Measurements from ENCODE around the gene STAB1.

- TF ChIP-seq POLR2A (IDR thresholded peaks at IDR 0.05), result no peak
- TF ChIP-seq CTCF (IDR thresholded peaks at IDR 0.05 in 4 of 5, conservative IDR thresholded peaks at IDR 0.05 in 1 of 5), result no peak
Measured at GRCh38 chr3:52521488-52521824, 26.3 kb downstream of the STAB1 start.

All from gastrocnemius medialis (tissue), 4 donors.